Mammary epithelial cell (primary cell): ENCODE results near the gene SPATA20.

Source experiments
- EZH2 ChIP-seq: IDR thresholded peaks from 2 replicates; pipeline ENCODE4 v1.6.1; 2012; ENCODE audit warnings: low read length, inconsistent platforms, borderline replicate concordance
- TF ChIP-seq, protein P1 (sequence below), 2 donors: IDR thresholded peaks in 1 of 2; conservative IDR thresholded peaks in 1 of 2; 2 replicates each; pipeline ENCODE4 v1.5.1; 2011 to 2012; ENCODE audit warnings: inconsistent platforms in 2 of 2, low read length in 2 of 2, mild to moderate bottlenecking in 2 of 2, control low read depth in 1 of 2, low read depth in 1 of 2; ENCODE audit not compliant: insufficient read depth in 1 of 2; ENCODE audit errors: extremely low read depth in 1 of 2

DNA sequence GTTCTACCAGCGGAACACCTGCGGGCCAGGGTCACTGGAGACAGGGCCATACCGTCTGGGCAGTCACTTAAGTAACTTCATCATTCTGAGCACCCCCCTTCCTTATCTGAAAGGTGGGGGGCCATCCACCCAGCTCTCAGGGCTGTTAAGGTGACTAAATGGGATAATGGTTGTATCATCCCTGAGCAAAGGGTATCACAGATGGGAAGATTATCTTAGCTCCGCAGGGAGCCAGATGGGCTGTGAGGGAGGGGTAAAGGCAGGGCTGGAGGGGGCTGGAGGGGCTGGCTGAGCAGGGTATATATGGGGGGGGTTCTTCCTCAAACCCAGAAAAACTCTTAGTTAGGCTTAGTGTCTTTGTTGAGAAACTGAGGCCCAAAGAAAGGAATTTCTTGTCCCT, 10.7 kb downstream of the SPATA20 start:
- TF ChIP-seq, protein P1, sequence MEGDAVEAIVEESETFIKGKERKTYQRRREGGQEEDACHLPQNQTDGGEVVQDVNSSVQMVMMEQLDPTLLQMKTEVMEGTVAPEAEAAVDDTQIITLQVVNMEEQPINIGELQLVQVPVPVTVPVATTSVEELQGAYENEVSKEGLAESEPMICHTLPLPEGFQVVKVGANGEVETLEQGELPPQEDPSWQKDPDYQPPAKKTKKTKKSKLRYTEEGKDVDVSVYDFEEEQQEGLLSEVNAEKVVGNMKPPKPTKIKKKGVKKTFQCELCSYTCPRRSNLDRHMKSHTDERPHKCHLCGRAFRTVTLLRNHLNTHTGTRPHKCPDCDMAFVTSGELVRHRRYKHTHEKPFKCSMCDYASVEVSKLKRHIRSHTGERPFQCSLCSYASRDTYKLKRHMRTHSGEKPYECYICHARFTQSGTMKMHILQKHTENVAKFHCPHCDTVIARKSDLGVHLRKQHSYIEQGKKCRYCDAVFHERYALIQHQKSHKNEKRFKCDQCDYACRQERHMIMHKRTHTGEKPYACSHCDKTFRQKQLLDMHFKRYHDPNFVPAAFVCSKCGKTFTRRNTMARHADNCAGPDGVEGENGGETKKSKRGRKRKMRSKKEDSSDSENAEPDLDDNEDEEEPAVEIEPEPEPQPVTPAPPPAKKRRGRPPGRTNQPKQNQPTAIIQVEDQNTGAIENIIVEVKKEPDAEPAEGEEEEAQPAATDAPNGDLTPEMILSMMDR (conservative IDR thresholded peaks at IDR 0.05 in 1 of 2, IDR thresholded peaks at IDR 0.05 in 1 of 2; ENCODE audit: extremely low read depth in 1 of 2, insufficient read depth in 1 of 2, low read depth in 1 of 2, low read length in 2 of 2): no peak
- no peak for TF ChIP-seq EZH2
